H9 (cell line): ENCODE data around the gene NKAIN1. TPM values are rescaled to one million over a fixed set of nuclear protein-coding genes. Genes with fewer than 3 reads are reported as not detected.

Experiments used
- DNase-seq: peaks from one replicate; pipeline ENCODE4 v3.0.0-alpha.2; 2017
- H2AFZ ChIP-seq: one replicate; pipeline ENCODE4 v1.6.1; 2013; ENCODE audit warnings: mild to moderate bottlenecking, low read length, control low read depth, moderate library complexity
- H2AK5ac ChIP-seq: 2 replicates; pipeline ENCODE4 v1.6.1; 2013; ENCODE audit warnings: low read length, control low read depth, mixed read lengths; ENCODE audit not compliant: insufficient read length
- H2BK120ac ChIP-seq: one replicate; pipeline ENCODE4 v1.6.1; 2013; ENCODE audit warnings: low read depth, mild to moderate bottlenecking, low read length, control low read depth, inconsistent platforms; ENCODE audit not compliant: poor library complexity, severe bottlenecking
- H2BK12ac ChIP-seq: 2 replicates; pipeline ENCODE4 v1.6.1; 2013; ENCODE audit warnings: low read length, control low read depth, mixed read lengths, low read depth; ENCODE audit not compliant: insufficient read length
- H2BK15ac ChIP-seq: 2 replicates; pipeline ENCODE4 v1.6.1; 2013; ENCODE audit warnings: low read depth, low read length, control low read depth
- H2BK20ac ChIP-seq: one replicate; pipeline ENCODE4 v1.6.1; 2013; ENCODE audit warnings: low read depth, mild to moderate bottlenecking, low read length, control low read depth, inconsistent platforms; ENCODE audit not compliant: poor library complexity, severe bottlenecking
- H2BK5ac ChIP-seq: 2 replicates; pipeline ENCODE4 v1.6.1; 2013; ENCODE audit warnings: low read length, control low read depth, mixed read lengths; ENCODE audit not compliant: insufficient read length
- H3K14ac ChIP-seq: 2 replicates; pipeline ENCODE4 v1.6.1; 2013; ENCODE audit warnings: low read length, control low read depth; ENCODE audit not compliant: insufficient read depth
- H3K18ac ChIP-seq: 2 replicates; pipeline ENCODE4 v1.6.1; 2013; ENCODE audit warnings: low read depth, mild to moderate bottlenecking, mixed read lengths, low read length, control low read depth; ENCODE audit not compliant: insufficient read length
- H3K23ac ChIP-seq: 2 replicates; pipeline ENCODE4 v1.6.1; 2013; ENCODE audit warnings: low read length, control low read depth, mixed read lengths, low read depth; ENCODE audit not compliant: insufficient read length
- H3K23me2 ChIP-seq: 2 replicates; pipeline ENCODE4 v1.6.1; 2013; ENCODE audit warnings: low read depth, mild to moderate bottlenecking, mixed read lengths, low read length, control low read depth; ENCODE audit not compliant: insufficient read length, poor library complexity, severe bottlenecking
- H3K27ac ChIP-seq: 2 replicates; pipeline ENCODE4 v1.5.1; 2013; ENCODE audit warnings: low read length, control low read depth, mixed read lengths, low read depth; ENCODE audit not compliant: insufficient read length
- H3K27me3 ChIP-seq: 2 replicates; pipeline ENCODE4 v1.6.1; 2013; ENCODE audit warnings: low read length, control low read depth, inconsistent platforms; ENCODE audit not compliant: insufficient read depth
- H3K4ac ChIP-seq: 2 replicates; pipeline ENCODE4 v1.6.1; 2013; ENCODE audit warnings: low read depth, mild to moderate bottlenecking, control low read depth, inconsistent platforms, low read length, moderate library complexity
- H3K4me1 ChIP-seq: 2 replicates; pipeline ENCODE4 v1.6.1; 2013; ENCODE audit warnings: low read length, control low read depth, inconsistent platforms; ENCODE audit not compliant: insufficient read depth
- H3K4me2 ChIP-seq: 2 replicates; pipeline ENCODE4 v1.6.1; 2013; ENCODE audit warnings: low read length, control low read depth, mixed read lengths; ENCODE audit not compliant: insufficient read length, insufficient read depth
- H3K56ac ChIP-seq: 2 replicates; pipeline ENCODE4 v1.6.1; 2013; ENCODE audit warnings: low read depth, mild to moderate bottlenecking, mixed read lengths, low read length, control low read depth; ENCODE audit not compliant: insufficient read length
- H3K79me1 ChIP-seq: 2 replicates; pipeline ENCODE4 v1.6.1; 2013; ENCODE audit warnings: low read depth, mild to moderate bottlenecking, moderate library complexity, low read length, control low read depth, inconsistent platforms; ENCODE audit not compliant: insufficient read depth, poor library complexity, severe bottlenecking
- H3K79me2 ChIP-seq: 2 replicates; pipeline ENCODE4 v1.6.1; 2013; ENCODE audit warnings: low read length, control low read depth, inconsistent platforms; ENCODE audit not compliant: insufficient read depth
- H3K9ac ChIP-seq: 2 replicates; pipeline ENCODE4 v1.6.1; 2013; ENCODE audit warnings: low read length, control low read depth, mixed read lengths; ENCODE audit not compliant: insufficient read length; ENCODE audit errors: extremely low read depth
- H3K9me3 ChIP-seq: one replicate; pipeline ENCODE4 v1.6.1; 2013; ENCODE audit warnings: low read depth, low read length, inconsistent platforms; ENCODE audit not compliant: control insufficient read depth
- H3T11ph ChIP-seq: one replicate; pipeline ENCODE4 v1.6.1; 2013; ENCODE audit warnings: mild to moderate bottlenecking, low read length, control low read depth, inconsistent platforms
- H4K20me1 ChIP-seq: one replicate; pipeline ENCODE4 v1.6.1; 2013; ENCODE audit not compliant: control insufficient read depth, insufficient read length, insufficient read depth
- H4K5ac ChIP-seq: 2 replicates; pipeline ENCODE4 v1.6.1; 2013; ENCODE audit warnings: low read depth, mild to moderate bottlenecking, mixed read lengths, low read length, control low read depth; ENCODE audit not compliant: insufficient read length
- H4K8ac ChIP-seq: replicated peaks from 2 replicates; pipeline ENCODE4 v1.6.1; 2013; ENCODE audit warnings: low read length, control low read depth, mixed read lengths, low read depth; ENCODE audit not compliant: insufficient read length
- H4K91ac ChIP-seq: 2 replicates; pipeline ENCODE4 v1.6.1; 2013; ENCODE audit warnings: low read depth, mild to moderate bottlenecking, moderate library complexity, mixed read lengths, low read length, control low read depth; ENCODE audit not compliant: insufficient read length
- H3K27ac Mint-ChIP-seq, 3 experiments: 2 replicates in 2 of 3; 3 replicates in 1 of 3; pipeline ENCODE4 v1.8.0; 2020 to 2021; ENCODE audit warnings: mixed read lengths in 3 of 3, mild to moderate bottlenecking in 1 of 3, moderate library complexity in 1 of 3
- H3K27me3 Mint-ChIP-seq: 2 replicates; pipeline ENCODE4 v1.8.0; 2021; ENCODE audit warnings: low read depth, mild to moderate bottlenecking, moderate library complexity, mixed read lengths
- H3K36me3 Mint-ChIP-seq, 3 experiments: 2 replicates in 2 of 3; 3 replicates in 1 of 3; pipeline ENCODE4 v1.8.0; 2020 to 2021; ENCODE audit warnings: low read depth in 3 of 3, mixed read lengths in 3 of 3; ENCODE audit not compliant: insufficient read depth in 1 of 3
- H3K4me1 Mint-ChIP-seq, 2 experiments: 2 replicates each; pipeline ENCODE4 v1.8.0; 2020; ENCODE audit warnings: mixed read lengths in 2 of 2
- H3K4me3 Mint-ChIP-seq, 2 experiments: 2 replicates in 1 of 2; 3 replicates in 1 of 2; pipeline ENCODE4 v1.8.0; 2020 to 2021; ENCODE audit warnings: mild to moderate bottlenecking in 2 of 2, mixed read lengths in 2 of 2, moderate library complexity in 1 of 2
- H3K9me3 Mint-ChIP-seq, 2 experiments: 2 replicates in 1 of 2; 3 replicates in 1 of 2; pipeline ENCODE4 v1.8.0; 2020; ENCODE audit warnings: mild to moderate bottlenecking in 2 of 2, mixed read lengths in 2 of 2, moderate library complexity in 1 of 2
- WGBS: extraction: QIAGEN DNeasy Blood & Tissue Kit; methylation state at CpG from one replicate; pipeline ENCODE4 v1.1.7; 2013; ENCODE audit warnings: missing lambda C conversion rate, low lambda C conversion rate, mixed read lengths; ENCODE audit not compliant: insufficient read length; ENCODE audit errors: extremely low coverage; 5-methylcytosine and 5-hydroxymethylcytosine counted together
- total RNA-seq: library from RNA; stranded (reverse); gene quantifications from 2 replicates; pipeline ENCODE4 v1.2.1, GENCODE V29; 2021
- TF ChIP-seq, protein P1 (sequence below): fragments of 200-600 bp; sonication (generic); conservative IDR thresholded peaks from 3 replicates; pipeline ENCODE4 v1.8.0; 2021; ENCODE audit warnings: antibody characterized with exemption, mild to moderate bottlenecking

Gene NKAIN1
- total RNA-seq, 1 experiment from 2014 or later, result 25.6 TPM

DNA sequence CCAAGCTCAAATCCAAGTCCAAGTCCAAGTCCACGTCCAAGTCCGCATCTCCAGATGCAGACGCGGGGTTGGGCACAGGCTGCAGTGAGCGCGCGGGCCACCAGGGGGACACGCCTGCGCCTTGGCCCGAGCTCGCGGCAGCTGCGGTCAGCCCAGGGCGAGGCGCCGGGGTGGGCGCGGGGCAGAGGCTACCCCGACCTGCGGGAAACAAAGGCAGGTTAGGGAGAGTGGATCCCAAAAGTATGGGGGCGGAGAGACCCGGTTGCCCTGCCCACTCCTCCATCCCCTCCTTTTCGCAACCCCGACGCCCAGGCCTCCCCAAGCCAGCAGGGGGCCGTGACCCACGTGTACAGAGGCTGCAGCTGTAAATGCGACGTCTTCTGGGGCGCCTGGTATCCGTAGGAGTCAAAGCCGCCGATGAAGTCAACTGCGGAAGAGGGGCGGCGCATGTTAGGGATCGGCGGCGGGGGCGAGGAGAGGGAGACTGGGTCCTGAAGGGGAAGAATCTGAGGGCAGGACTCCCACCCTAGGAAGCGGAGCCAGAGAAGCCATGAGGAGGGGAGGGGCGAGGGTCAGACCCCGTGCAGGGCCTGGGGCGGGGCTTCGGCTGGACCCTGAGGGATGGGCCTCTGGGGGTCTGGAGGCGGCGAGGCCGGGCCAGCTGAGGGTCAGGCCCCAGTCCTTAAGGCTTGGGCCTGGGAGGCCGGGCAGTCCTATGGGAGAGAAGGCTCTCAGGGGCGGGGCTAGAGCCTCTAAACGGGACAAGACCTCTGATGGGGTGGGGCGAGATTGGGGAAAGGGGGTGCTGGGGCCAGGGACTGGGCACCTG lies 58.0 kb downstream of the NKAIN1 start:
- Histone ChIP-seq H3K79me2 (no peaks in the 10 kb centered on the region), H3K79me1 (no peaks in the 10 kb centered on the region), H3K18ac (no peak overlapping the region), H3K27ac (no peak overlapping the region), H3K27me3 (no peaks in the 10 kb centered on the region), H3K14ac (no peak overlapping the region), H2AK5ac (no peak overlapping the region), H3K4me1 (no peaks in the 10 kb centered on the region), H3K23me2 (peaks cover 3% of the 10 kb centered on the region), H2BK120ac (no peak overlapping the region), H2BK20ac (no peak overlapping the region), H4K8ac (no peak overlapping the region), H3K56ac (no peak overlapping the region), H3K9me3 (no peaks in the 10 kb centered on the region), H4K5ac (no peak overlapping the region), H3K4ac (no peak overlapping the region), H2AFZ (no peak overlapping the region), H4K91ac (no peak overlapping the region), H3K4me2 (peak overlapping the region; percentile 2), H4K20me1 (peaks cover 2% of the 10 kb centered on the region), H3T11ph (no peak overlapping the region), H3K9ac (no peak overlapping the region), H2BK12ac (no peak overlapping the region), H3K23ac (no peak overlapping the region), H2BK5ac (no peak overlapping the region), H2BK15ac (no peak overlapping the region)
- Mint-ChIP-seq H3K36me3 (peaks cover 5 to 26% (median 18%) of the 10 kb centered on the region in 3 experiments), H3K27ac (no peak overlapping the region; a peak in 1 of 7 replicates), H3K4me1 (peaks cover 2 to 6% of the 10 kb centered on the region in 2 experiments; a peak in 1 of 4 replicates), H3K27me3 (peaks cover 3% of the 10 kb centered on the region; the same call in 1 of the 2 replicates), H3K9me3 (peaks cover 3 to 4% of the 10 kb centered on the region in 2 experiments; a peak in 2 of 5 replicates), H3K4me3 (peak overlapping the region in 1 of 2 experiments; percentile 53; a peak in 2 of 5 replicates)
- TF ChIP-seq, protein P1, sequence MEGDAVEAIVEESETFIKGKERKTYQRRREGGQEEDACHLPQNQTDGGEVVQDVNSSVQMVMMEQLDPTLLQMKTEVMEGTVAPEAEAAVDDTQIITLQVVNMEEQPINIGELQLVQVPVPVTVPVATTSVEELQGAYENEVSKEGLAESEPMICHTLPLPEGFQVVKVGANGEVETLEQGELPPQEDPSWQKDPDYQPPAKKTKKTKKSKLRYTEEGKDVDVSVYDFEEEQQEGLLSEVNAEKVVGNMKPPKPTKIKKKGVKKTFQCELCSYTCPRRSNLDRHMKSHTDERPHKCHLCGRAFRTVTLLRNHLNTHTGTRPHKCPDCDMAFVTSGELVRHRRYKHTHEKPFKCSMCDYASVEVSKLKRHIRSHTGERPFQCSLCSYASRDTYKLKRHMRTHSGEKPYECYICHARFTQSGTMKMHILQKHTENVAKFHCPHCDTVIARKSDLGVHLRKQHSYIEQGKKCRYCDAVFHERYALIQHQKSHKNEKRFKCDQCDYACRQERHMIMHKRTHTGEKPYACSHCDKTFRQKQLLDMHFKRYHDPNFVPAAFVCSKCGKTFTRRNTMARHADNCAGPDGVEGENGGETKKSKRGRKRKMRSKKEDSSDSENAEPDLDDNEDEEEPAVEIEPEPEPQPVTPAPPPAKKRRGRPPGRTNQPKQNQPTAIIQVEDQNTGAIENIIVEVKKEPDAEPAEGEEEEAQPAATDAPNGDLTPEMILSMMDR, result peak; percentile 81
- peak; percentile 82 for DNase-seq
- no CpG with 5 or more reads among the region's 52 CpGs for WGBS
